IPS-18c (cell line): ENCODE measurements around the gene PAXX.

Experiments used
- H3K4me3 ChIP-seq: 2 replicates; pipeline ENCODE4 v1.7.0; 2013; ENCODE audit warnings: low read depth, mild to moderate bottlenecking, low read length, moderate library complexity; ENCODE audit not compliant: insufficient read depth
- H3K9me3 ChIP-seq: one replicate; pipeline ENCODE4 v1.6.1; 2013; ENCODE audit warnings: mild to moderate bottlenecking, low read length, moderate library complexity; ENCODE audit not compliant: control insufficient read depth, insufficient read depth

PAXX gene

GRCh38 chr9:137042751-137043727, 50.8 kb downstream of the PAXX start:
- Histone ChIP-seq H3K4me3 (no peak overlapping the region), H3K9me3 (no peaks in the 10 kb centered on the region)
